Muscle of arm (tissue), 12 donors: ENCODE measurements around the gene IGFBP6. TPM values are rescaled to one million over a fixed set of nuclear protein-coding genes. Genes with fewer than 3 reads are reported as not detected.

Experiments
- polyA plus RNA-seq, 12 donors: library from polyadenylated mRNA; unstranded; fragments of 120-200 nt; gene quantifications; one replicate each; pipeline ENCODE4 v1.2.1, GENCODE V29; 2013; ENCODE audit not compliant: insufficient read length in 12 of 12

Gene IGFBP6
- polyA plus RNA-seq, 12 donors = 47.3 to 106 (median 67.0) TPM; not detected in 1

Other genes starting within 250 kb of the IGFBP6 start
- gene KRT78, start 248.7 kb upstream of the IGFBP6 start, polyA plus RNA-seq = 10 to 100 TPM in 1 of 12 donors, 1 to 10 TPM in 2, under 1 TPM in 2, not detected in 7; 0.08 to 12.6 (median 2.4) TPM
- 100 to 1,000 TPM in 1 of 12 donors, 10 to 100 TPM in 3, 1 to 10 TPM in 7, not detected in 1; 2.2 to 208 (median 3.1) TPM for gene KRT8, start 192.6 kb upstream of the IGFBP6 start, polyA plus RNA-seq
- gene KRT18, start 148.5 kb upstream of the IGFBP6 start, polyA plus RNA-seq = 10 to 100 TPM in 3 of 12 donors, 1 to 10 TPM in 8, not detected in 1; 2.5 to 92.0 (median 5.5) TPM
- gene EIF4B, start 91.2 kb upstream of the IGFBP6 start, polyA plus RNA-seq = 100 to 1,000 TPM; 256 to 501 (median 413) TPM
- 100 to 1,000 TPM in 5 of 12 donors, 10 to 100 TPM in 7; 61.4 to 665 (median 96.2) TPM for gene TNS2, start 47.6 kb upstream of the IGFBP6 start, polyA plus RNA-seq
- 10 to 100 TPM in 11 of 12 donors, not detected in 1; 14.7 to 34.8 (median 17.9) TPM for gene SPRYD3, start 18.3 kb upstream of the IGFBP6 start, polyA plus RNA-seq
- 1 to 10 TPM in 1 of 12 donors, under 1 TPM in 10, not detected in 1; 0.13 to 8.0 (median 0.24) TPM for gene SOAT2, start 5.8 kb downstream of the IGFBP6 start, polyA plus RNA-seq
- 10 to 100 TPM in 11 of 12 donors, not detected in 1; 16.0 to 37.8 (median 30.9) TPM for gene ZNF740, start 83.1 kb downstream of the IGFBP6 start, polyA plus RNA-seq
- 10 to 100 TPM in 11 of 12 donors, not detected in 1; 12.8 to 88.6 (median 39.1) TPM for gene CSAD, start 83.3 kb downstream of the IGFBP6 start, polyA plus RNA-seq
- gene ITGB7, start 109.6 kb downstream of the IGFBP6 start, polyA plus RNA-seq = 1 to 10 TPM in 1 of 12 donors, under 1 TPM in 9, not detected in 2; 0.31 to 4.2 (median 0.84) TPM
- 10 to 100 TPM in 11 of 12 donors, not detected in 1; 17.8 to 72.7 (median 26.0) TPM for gene RARG, start 134.5 kb downstream of the IGFBP6 start, polyA plus RNA-seq
- 10 to 100 TPM in 1 of 12 donors, 1 to 10 TPM in 10, not detected in 1; 3.2 to 13.1 (median 6.0) TPM for gene ESPL1, start 170.6 kb downstream of the IGFBP6 start, polyA plus RNA-seq
- gene PFDN5, start 197.9 kb downstream of the IGFBP6 start, polyA plus RNA-seq = 100 to 1,000 TPM in 11 of 12 donors, not detected in 1; 330 to 592 (median 511) TPM
- 10 to 100 TPM in 11 of 12 donors, not detected in 1; 14.9 to 36.4 (median 32.3) TPM for gene MYG1, start 202.0 kb downstream of the IGFBP6 start, polyA plus RNA-seq
- gene AAAS, start 223.9 kb downstream of the IGFBP6 start, polyA plus RNA-seq = 10 to 100 TPM in 11 of 12 donors, not detected in 1; 34.7 to 68.7 (median 52.3) TPM
- gene SP7, start 238.7 kb downstream of the IGFBP6 start, polyA plus RNA-seq = 1 to 10 TPM in 1 of 12 donors, under 1 TPM in 5, not detected in 6; 0.05 to 1.2 (median 0.22) TPM